ENCODE measurements around the gene TBX10. TPM values are rescaled to one million over a fixed set of nuclear protein-coding genes. Genes with fewer than 3 reads are reported as not detected.

Gene TBX10
- total RNA-seq, 3 donors from 2014 or later (not counting 1 experiment from before 2014, with no cell fraction given): not detected

DNA sequence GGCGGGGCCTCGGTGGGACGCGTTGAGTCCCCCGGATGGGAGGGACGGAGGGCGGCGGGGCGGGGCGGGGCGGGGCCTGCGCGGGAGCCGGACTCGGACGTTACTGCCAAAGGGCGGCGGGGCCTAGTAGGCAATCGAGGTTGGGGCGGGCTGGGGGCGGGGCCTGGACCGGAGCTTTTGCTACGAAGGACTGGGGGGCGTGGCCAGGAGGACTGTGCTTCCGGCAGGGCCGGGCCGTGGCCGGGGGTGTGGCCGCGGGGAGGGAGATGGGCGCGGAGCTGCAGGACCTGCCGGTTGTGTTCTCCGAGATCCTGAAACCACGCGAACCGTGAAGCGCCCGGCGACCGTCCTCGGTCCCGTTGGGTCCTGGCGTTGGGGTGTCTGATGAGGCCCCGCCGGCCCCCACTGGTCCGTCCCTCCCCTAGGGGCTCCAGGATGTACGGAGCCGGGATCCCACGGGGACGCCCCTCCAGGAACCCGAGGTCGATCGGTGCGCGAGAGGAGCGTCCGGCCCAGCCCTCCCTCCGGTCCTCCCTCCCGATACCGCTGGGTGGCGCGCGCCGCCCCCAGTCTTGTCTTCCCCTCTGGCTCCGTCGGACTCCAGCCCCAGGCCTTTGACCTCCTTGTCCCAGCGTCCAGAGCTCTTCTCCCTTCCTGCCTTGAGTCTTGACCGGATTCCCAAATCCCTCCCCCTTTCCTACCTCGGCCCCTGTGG lies 9.2 kb downstream of the TBX10 start:
- Mint-ChIP-seq H3K27ac (peak overlapping the region; percentile 71 to 95), H3K4me3 (peak overlapping the region; percentile 86), H3K4me1 (peaks cover 5 to 22% of the 10 kb centered on the region in 2 donors), H3K27me3 (ENCODE audit: low read depth in 2 of 2) (no peaks in the 10 kb centered on the region), H3K9me3 (no peaks in the 10 kb centered on the region), H3K36me3 (no peaks in the 10 kb centered on the region)
- H3K36me3 ChIP-seq (ENCODE audit: control insufficient read depth, insufficient read depth, low read length): no peaks in the 10 kb centered on the region
- H3K9me3 ChIP-seq (ENCODE audit: control insufficient read depth, insufficient read depth, low read length): no peaks in the 10 kb centered on the region
- peak; percentile 93 to 96 for DNase-seq
- peak; percentile 78 to 90 (median 82) for ATAC-seq
- H3K27ac ChIP-seq (ENCODE audit: low read length): peak overlapping the region; percentile 81
- H3K27me3 ChIP-seq (ENCODE audit: control insufficient read depth, insufficient read depth, low read length): no peaks in the 10 kb centered on the region
- under 1% methylated on average over 70 of the region's 70 CpGs for WGBS (ENCODE audit: insufficient coverage)
- intact Hi-C loops (cut with micrococcal nuclease): loop anchor here (10.0 kb wide), 1 partner anchor 84 kb away; no protein-coding TSS in a partner anchor
- H3K4me3 ChIP-seq (ENCODE audit: low read length): peak overlapping the region; percentile 59
- TF ChIP-seq, protein P1, sequence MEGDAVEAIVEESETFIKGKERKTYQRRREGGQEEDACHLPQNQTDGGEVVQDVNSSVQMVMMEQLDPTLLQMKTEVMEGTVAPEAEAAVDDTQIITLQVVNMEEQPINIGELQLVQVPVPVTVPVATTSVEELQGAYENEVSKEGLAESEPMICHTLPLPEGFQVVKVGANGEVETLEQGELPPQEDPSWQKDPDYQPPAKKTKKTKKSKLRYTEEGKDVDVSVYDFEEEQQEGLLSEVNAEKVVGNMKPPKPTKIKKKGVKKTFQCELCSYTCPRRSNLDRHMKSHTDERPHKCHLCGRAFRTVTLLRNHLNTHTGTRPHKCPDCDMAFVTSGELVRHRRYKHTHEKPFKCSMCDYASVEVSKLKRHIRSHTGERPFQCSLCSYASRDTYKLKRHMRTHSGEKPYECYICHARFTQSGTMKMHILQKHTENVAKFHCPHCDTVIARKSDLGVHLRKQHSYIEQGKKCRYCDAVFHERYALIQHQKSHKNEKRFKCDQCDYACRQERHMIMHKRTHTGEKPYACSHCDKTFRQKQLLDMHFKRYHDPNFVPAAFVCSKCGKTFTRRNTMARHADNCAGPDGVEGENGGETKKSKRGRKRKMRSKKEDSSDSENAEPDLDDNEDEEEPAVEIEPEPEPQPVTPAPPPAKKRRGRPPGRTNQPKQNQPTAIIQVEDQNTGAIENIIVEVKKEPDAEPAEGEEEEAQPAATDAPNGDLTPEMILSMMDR (IDR thresholded peaks at IDR 0.05): peak; percentile 76
- peaks cover 23% of the 10 kb centered on the region for H3K4me1 ChIP-seq (ENCODE audit: control insufficient read depth, insufficient read depth, low read length)

DNA sequence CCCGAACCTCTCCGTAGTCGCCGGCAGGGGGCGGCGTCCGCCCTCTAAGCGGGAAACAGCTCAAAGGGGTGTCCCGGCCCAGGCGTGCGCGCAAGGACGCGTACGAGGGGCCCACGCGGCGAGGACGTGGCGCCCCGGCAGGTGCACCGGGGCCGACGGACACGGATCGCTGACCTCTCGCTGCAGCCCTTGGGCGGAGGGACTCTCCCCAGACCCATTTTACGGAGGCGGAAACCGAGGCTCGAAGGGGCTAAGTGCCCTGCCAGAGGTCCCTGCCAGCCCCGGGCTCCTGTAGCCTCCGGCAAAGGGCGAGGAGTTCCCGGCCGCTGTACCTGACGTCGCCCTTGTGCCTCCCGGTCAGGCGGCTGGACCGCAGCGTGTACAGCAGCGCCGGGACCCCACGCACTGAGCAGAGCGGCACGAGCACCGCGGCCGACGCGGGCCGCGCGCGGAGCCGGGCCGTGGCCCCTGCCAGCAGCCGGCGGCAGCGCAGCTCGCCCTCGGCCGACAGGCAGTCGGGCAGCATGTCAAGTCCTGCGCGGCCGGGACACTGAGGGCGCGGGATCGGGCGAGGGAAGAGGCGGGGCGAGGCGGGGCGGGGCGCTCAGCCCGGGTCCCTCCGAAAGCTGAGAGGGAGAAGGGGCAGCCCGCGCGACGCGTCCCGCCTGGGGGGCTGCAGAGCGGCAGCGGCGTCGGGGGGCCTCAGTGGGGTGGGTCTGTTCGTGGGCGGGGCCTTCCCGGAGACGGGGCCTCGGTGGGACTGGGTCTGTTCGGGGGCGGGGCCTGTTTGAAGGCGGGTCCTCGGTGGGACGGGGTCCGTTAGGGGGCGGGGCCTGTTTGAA lies 10.0 kb downstream of the TBX10 start, which contains the start of gene NUDT8:
Gene NUDT8, minus strand, starts transcription at position 552 of the 842 bp plus-strand sequence. Its CDS starts 26 bp downstream, at position 526.
- intact Hi-C loops (cut with micrococcal nuclease): loop anchor here (1.0 to 10.0 kb wide), 3 partner anchors 15 to 85 kb away; no protein-coding TSS in a partner anchor
- Histone ChIP-seq H3K36me3 (ENCODE audit: control insufficient read depth, insufficient read depth, low read length) (no peaks in the 10 kb centered on the region), H3K9me3 (ENCODE audit: control insufficient read depth, insufficient read depth, low read length) (no peaks in the 10 kb centered on the region), H3K4me3 (ENCODE audit: low read length) (peak within 1 kb of the TSS; percentile 59), H3K27me3 (ENCODE audit: control insufficient read depth, insufficient read depth, low read length) (no peaks in the 10 kb centered on the region), H3K27ac (ENCODE audit: low read length) (peak within 1 kb of the TSS; percentile 81), H3K4me1 (ENCODE audit: control insufficient read depth, insufficient read depth, low read length) (peaks cover 23% of the 10 kb centered on the region)
- Mint-ChIP-seq H3K36me3 (no peaks in the 10 kb centered on the region), H3K4me3 (peak within 1 kb of the TSS; percentile 86), H3K9me3 (no peaks in the 10 kb centered on the region), H3K4me1 (peaks cover 5 to 22% of the 10 kb centered on the region in 2 donors), H3K27me3 (ENCODE audit: low read depth in 2 of 2) (no peaks in the 10 kb centered on the region), H3K27ac (peak within 1 kb of the TSS; percentile 71 to 95)
- TF ChIP-seq, protein P1 (IDR thresholded peaks at IDR 0.05): peak; percentile 97
- ATAC-seq (peak; percentile 56 to 73 (median 57)), DNase-seq (peak; percentile 93 to 94)
- WGBS (ENCODE audit: insufficient coverage): under 1% methylated on average over 102 of the region's 102 CpGs

DNA sequence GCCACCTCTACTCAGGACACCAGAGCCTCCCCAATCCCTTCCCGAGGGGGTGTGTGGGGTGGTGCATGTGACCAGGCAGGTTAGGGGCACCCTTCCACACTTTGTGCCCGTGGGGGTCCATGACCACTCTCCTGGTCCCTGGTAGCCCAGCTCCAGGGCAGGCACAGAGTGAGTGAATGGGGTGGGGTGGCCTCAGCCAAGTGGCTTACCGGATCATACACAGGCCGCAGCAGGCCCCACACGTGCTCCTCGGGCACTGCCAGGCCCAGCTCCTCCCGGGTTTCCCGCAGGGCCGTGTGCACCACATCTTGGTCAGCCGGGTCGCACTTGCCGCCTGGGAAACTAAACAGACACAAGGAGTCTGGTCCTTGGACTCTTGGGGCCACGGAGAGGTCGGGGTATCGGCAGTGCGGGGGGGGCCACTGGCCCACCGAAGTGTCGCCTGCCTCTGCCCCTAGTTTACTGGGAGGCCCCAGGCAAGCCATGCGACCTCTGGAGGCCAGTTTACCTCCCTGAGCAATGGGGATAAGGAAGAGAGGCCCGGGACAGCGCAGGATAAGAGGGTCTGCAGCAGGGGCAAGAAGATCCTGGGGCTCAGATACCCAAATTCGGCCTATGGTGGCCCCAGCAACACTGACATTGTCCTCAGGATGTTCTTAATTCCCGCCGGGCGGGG lies 10.7 kb downstream of the TBX10 start:
- Histone ChIP-seq H3K36me3 (ENCODE audit: control insufficient read depth, insufficient read depth, low read length) (no peaks in the 10 kb centered on the region), H3K27ac (ENCODE audit: low read length) (peak overlapping the region; percentile 39), H3K4me3 (ENCODE audit: low read length) (no peak overlapping the region), H3K4me1 (ENCODE audit: control insufficient read depth, insufficient read depth, low read length) (peaks cover 23% of the 10 kb centered on the region), H3K9me3 (ENCODE audit: control insufficient read depth, insufficient read depth, low read length) (no peaks in the 10 kb centered on the region), H3K27me3 (ENCODE audit: control insufficient read depth, insufficient read depth, low read length) (no peaks in the 10 kb centered on the region)
- ATAC-seq (no peak), DNase-seq (no peak)
- intact Hi-C loops (cut with micrococcal nuclease): loop anchor here (1.0 to 2.0 kb wide), 2 partner anchors 14 to 30 kb away; no protein-coding TSS in a partner anchor
- H3K4me1 Mint-ChIP-seq: peaks cover 5 to 22% of the 10 kb centered on the region in 2 donors
- no peaks in the 10 kb centered on the region for H3K27me3 Mint-ChIP-seq (ENCODE audit: low read depth in 2 of 2)
- peak overlapping the region; percentile 86 for H3K4me3 Mint-ChIP-seq
- TF ChIP-seq, protein P1 (IDR thresholded peaks at IDR 0.05): no peak
- H3K36me3 Mint-ChIP-seq: no peaks in the 10 kb centered on the region
- peak overlapping the region in 1 of 2 donors; percentile 95 for H3K27ac Mint-ChIP-seq
- H3K9me3 Mint-ChIP-seq: no peaks in the 10 kb centered on the region
- WGBS (ENCODE audit: insufficient coverage): 65% methylated on average over 25 of the region's 25 CpGs

All from natural killer cell (primary cell).